ENCODE results near the gene EFCAB8. TPM values are rescaled to one million over a fixed set of nuclear protein-coding genes. Genes with fewer than 3 reads are reported as not detected.

The EFCAB8 gene
- total and polyA plus RNA-seq, 4 donors, result 0.08 to 0.83 (median 0.46) TPM

DNA sequence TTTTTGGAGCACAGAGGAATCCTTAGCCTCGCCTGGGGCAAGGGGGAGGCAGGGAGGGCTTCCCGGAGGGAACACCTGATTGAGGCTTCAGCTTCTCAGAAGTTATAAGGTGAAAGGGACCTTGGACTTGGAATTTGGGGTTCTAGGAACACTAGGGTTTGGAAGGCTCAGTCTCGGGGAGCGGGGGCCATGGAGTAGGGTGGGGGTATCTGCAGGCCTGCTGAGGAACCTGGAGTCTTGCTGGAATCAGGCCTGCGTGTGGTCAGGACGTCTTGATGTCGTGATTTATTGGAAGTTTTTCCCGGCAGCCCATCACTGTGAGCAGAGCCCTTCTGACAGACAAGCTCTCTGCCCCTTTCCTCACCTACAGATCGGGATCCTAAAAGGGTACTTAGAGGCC lies 50.7 kb downstream of the EFCAB8 start:
- H3K9ac ChIP-seq (ENCODE audit: insufficient read depth in 1 of 2, low read length in 2 of 2), result no peak overlapping the region
- H3K27me3 ChIP-seq (ENCODE audit: control insufficient read depth in 3 of 3, insufficient read depth in 3 of 3, low read length in 2 of 3), result no peaks in the 10 kb centered on the region
- DNase-seq, result no peak
- no peaks in the 10 kb centered on the region for H3K4me1 ChIP-seq (ENCODE audit: control insufficient read depth in 5 of 5, insufficient read depth in 5 of 5, low read length in 5 of 5)
- H3K36me3 ChIP-seq (ENCODE audit: control insufficient read depth in 4 of 4, insufficient read depth in 4 of 4, low read length in 4 of 4), result no peaks in the 10 kb centered on the region
- WGBS, 2 donors, result 89 to 94% methylated on average over 9 of the region's 9 CpGs
- H3K9me3 ChIP-seq (ENCODE audit: control insufficient read depth in 4 of 4, insufficient read depth in 3 of 4, low read length in 3 of 4), result peaks cover 0 to 4% (median 0%) of the 10 kb centered on the region in 4 donors
- no peak overlapping the region for H3K27ac ChIP-seq (ENCODE audit: low read depth in 1 of 2, low read length in 1 of 2)
- TF ChIP-seq, protein P1, sequence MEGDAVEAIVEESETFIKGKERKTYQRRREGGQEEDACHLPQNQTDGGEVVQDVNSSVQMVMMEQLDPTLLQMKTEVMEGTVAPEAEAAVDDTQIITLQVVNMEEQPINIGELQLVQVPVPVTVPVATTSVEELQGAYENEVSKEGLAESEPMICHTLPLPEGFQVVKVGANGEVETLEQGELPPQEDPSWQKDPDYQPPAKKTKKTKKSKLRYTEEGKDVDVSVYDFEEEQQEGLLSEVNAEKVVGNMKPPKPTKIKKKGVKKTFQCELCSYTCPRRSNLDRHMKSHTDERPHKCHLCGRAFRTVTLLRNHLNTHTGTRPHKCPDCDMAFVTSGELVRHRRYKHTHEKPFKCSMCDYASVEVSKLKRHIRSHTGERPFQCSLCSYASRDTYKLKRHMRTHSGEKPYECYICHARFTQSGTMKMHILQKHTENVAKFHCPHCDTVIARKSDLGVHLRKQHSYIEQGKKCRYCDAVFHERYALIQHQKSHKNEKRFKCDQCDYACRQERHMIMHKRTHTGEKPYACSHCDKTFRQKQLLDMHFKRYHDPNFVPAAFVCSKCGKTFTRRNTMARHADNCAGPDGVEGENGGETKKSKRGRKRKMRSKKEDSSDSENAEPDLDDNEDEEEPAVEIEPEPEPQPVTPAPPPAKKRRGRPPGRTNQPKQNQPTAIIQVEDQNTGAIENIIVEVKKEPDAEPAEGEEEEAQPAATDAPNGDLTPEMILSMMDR (IDR thresholded peaks at IDR 0.05; ENCODE audit: control extremely low read depth, extremely low read depth), result no peak
- no peak overlapping the region for H3K4me3 ChIP-seq
- ATAC-seq (ENCODE audit: insufficient read depth, low FRiP score), result no peak

DNA sequence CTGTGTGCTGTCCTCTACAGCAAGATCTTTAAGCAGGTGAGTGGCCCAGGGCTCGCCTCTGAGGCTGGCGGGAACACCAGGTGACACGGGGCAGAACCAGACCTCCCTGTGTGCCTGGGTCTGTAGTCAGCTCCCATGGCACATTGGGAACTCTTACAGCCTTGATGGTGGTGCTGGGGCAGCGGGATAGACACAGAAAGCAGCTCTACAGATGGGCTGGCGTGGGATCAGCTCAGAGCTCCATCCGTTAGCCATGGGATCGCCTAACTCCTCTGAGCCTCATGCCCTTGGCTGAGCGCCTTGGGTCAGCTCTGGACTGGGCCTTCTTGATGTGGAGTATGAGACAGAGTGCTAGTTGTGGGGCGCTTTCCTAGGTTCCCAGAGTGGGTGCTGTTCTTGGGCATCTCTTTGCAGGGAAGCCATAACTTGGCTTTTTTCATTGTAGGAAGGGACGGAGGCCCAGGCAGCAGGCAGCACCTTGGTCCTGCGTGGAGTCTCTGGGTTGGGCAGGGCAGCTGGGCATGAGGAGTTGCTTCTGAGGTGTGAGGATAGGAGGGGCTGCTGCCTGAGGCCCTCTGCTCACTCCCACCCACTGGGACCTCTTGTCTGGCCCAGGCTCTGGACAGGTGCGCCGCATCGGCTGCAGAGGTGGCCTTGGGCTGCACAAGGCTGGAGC lies 51.3 kb downstream of the EFCAB8 start:
- ATAC-seq (ENCODE audit: insufficient read depth, low FRiP score), result no peak
- H3K36me3 ChIP-seq (ENCODE audit: control insufficient read depth in 4 of 4, insufficient read depth in 4 of 4, low read length in 4 of 4), result no peaks in the 10 kb centered on the region
- 92 to 95% methylated on average over 14 of the region's 14 CpGs for WGBS, 2 donors
- TF ChIP-seq, protein P1 (IDR thresholded peaks at IDR 0.05; ENCODE audit: control extremely low read depth, extremely low read depth), result no peak
- H3K9me3 ChIP-seq (ENCODE audit: control insufficient read depth in 4 of 4, insufficient read depth in 3 of 4, low read length in 3 of 4), result peaks cover 0 to 4% (median 0%) of the 10 kb centered on the region in 4 donors
- H3K4me3 ChIP-seq, result no peak overlapping the region
- no peaks in the 10 kb centered on the region for H3K27me3 ChIP-seq (ENCODE audit: control insufficient read depth in 3 of 3, insufficient read depth in 3 of 3, low read length in 2 of 3)
- no peak overlapping the region for H3K27ac ChIP-seq (ENCODE audit: low read depth in 1 of 2, low read length in 1 of 2)
- H3K9ac ChIP-seq (ENCODE audit: insufficient read depth in 1 of 2, low read length in 2 of 2), result no peak overlapping the region
- H3K4me1 ChIP-seq (ENCODE audit: control insufficient read depth in 5 of 5, insufficient read depth in 5 of 5, low read length in 5 of 5), result no peaks in the 10 kb centered on the region
- DNase-seq, result no peak

DNA sequence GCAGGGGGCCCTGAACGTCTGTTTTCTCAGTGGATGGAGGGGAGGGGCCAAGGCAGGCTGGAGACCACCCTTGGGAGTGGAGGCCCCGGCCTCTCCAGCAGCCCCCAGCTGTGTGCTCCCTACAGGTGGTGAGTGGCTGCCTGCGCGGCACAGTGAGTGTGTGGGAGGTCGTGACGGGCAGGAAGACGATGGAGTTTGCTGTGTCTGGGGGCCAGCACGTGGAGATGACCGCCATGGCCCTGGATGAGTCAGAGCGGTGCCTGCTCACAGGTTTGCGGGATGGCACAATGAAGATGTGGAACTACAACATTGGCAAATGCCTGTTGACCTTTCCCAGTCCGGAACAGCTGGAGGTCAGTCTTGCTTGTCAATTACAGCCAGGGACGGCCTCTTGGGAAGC lies 52.6 kb downstream of the EFCAB8 start:
- TF ChIP-seq, protein P1 (IDR thresholded peaks at IDR 0.05; ENCODE audit: control extremely low read depth, extremely low read depth), result no peak
- ATAC-seq (ENCODE audit: insufficient read depth, low FRiP score), result no peak
- 77 to 86% methylated on average over 13 of the region's 13 CpGs for WGBS, 2 donors
- Histone ChIP-seq H3K27ac (ENCODE audit: low read depth in 1 of 2, low read length in 1 of 2) (no peak overlapping the region), H3K36me3 (ENCODE audit: control insufficient read depth in 4 of 4, insufficient read depth in 4 of 4, low read length in 4 of 4) (no peaks in the 10 kb centered on the region), H3K9ac (ENCODE audit: insufficient read depth in 1 of 2, low read length in 2 of 2) (no peak overlapping the region), H3K4me1 (ENCODE audit: control insufficient read depth in 5 of 5, insufficient read depth in 5 of 5, low read length in 5 of 5) (no peaks in the 10 kb centered on the region), H3K4me3 (no peak overlapping the region), H3K9me3 (ENCODE audit: control insufficient read depth in 4 of 4, insufficient read depth in 3 of 4, low read length in 3 of 4) (peaks cover 0 to 7% (median 2%) of the 10 kb centered on the region in 4 donors), H3K27me3 (ENCODE audit: control insufficient read depth in 3 of 3, insufficient read depth in 3 of 3, low read length in 2 of 3) (no peaks in the 10 kb centered on the region)
- no peak for DNase-seq

DNA sequence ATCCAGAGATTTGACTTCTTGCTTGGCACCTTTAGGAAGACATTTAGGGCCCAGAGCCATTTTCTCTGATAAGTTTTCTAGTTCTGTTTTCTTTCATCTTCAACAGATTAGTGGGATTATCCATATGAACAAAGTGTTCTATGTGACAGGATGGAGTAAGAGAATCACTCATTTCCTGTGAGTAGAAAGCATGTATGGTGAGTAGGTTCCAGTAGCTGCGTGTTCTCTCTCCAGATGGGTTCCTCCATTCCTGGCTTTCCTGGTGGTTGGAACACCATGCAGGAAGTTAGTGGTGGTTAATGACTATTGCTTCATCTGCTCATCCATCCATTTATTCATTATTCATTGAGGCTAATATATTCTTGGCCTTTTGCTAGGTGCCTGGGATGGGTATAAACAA lies 54.0 kb downstream of the EFCAB8 start:
- H3K9ac ChIP-seq (ENCODE audit: insufficient read depth in 1 of 2, low read length in 2 of 2), result no peak overlapping the region
- peaks cover 0 to 11% (median 2%) of the 10 kb centered on the region in 4 donors for H3K9me3 ChIP-seq (ENCODE audit: control insufficient read depth in 4 of 4, insufficient read depth in 3 of 4, low read length in 3 of 4)
- H3K4me1 ChIP-seq (ENCODE audit: control insufficient read depth in 5 of 5, insufficient read depth in 5 of 5, low read length in 5 of 5), result no peaks in the 10 kb centered on the region
- 83 to 90% methylated on average over 1 of the region's 1 CpG for WGBS, 2 donors
- TF ChIP-seq, protein P1 (IDR thresholded peaks at IDR 0.05; ENCODE audit: control extremely low read depth, extremely low read depth), result no peak
- H3K27ac ChIP-seq (ENCODE audit: low read depth in 1 of 2, low read length in 1 of 2), result no peak overlapping the region
- no peak overlapping the region for H3K4me3 ChIP-seq
- H3K27me3 ChIP-seq (ENCODE audit: control insufficient read depth in 3 of 3, insufficient read depth in 3 of 3, low read length in 2 of 3), result no peaks in the 10 kb centered on the region
- H3K36me3 ChIP-seq (ENCODE audit: control insufficient read depth in 4 of 4, insufficient read depth in 4 of 4, low read length in 4 of 4), result no peaks in the 10 kb centered on the region
- DNase-seq (no peak), ATAC-seq (ENCODE audit: insufficient read depth, low FRiP score) (no peak)
